Measurements from ENCODE around the gene MYH11.
"Not testable (repeated sequence)": the region's sequence is repeated elsewhere in the genome, so short reads cannot be mapped to it uniquely, and the experiment has no call there.

MYH11 gene

DNA sequence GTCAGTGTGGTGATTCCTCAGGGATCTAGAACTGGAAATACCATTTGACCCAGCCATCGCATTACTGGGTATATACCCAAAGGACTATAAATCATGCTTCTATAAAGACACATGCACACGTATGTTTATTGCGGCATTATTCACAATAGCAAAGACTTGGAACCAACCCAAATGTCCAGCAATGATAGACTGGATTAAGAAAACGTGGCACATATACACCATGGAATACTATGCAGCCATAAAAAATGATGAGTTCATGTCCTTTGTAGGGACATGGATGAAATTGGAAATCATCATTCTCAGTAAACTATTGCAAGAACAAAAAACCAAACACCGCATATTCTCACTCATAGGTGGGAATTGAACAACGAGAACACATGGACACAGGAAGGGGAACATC, 201.3 kb downstream of the MYH11 start:
- DNase-seq = not testable (repeated sequence)

DNA sequence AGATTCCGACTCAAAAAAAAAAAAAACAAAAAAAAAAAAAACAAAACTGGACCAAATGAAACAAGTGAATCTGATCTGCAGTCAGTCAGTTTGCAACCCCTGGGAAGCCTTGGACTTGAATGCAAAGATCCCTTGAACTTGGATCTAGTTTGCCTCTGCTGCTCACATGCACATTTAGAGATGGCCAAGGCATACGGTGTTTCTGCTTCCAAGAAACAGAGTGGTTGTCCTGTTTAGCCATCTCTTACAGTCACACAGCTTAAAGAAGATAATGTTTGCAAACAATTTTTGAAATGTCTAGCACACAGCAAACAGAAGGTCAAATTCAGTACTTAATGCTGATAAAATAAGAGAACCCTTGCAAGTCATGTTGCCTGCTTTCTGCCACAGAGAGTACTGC, 202.2 kb downstream of the MYH11 start:
- no peak for DNase-seq

DNA sequence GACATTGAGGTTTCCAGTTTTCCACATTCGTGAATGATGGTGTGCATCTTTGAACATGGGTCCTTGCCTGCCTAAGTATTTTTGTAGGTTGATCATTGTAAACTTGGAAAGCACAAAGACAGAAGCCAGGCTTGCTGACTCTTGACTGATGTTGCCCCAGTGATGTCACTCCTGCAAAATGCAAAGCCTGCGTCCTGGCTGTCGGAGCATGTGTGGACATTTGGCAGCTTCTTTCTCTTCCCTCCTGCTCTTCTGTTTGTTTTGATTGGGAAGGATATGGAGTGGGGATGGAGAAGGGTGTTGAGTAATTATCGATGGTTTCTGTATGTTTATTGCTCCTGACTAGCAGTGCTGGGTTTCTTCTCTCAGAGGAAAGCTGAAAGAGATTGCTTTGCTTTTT, 203.6 kb downstream of the MYH11 start:
- no peak for DNase-seq

All from NCI-H2171 treated with DMSO at 0.1 percent for 48 hours (cell line).